OCI-LY1 (cell line): ENCODE results near the gene ELMO1.

Experiments used
- H2AFZ ChIP-seq: fragments of 200-600 bp; sonication (generic), shearing (Covaris generic); 2 replicates; pipeline ENCODE4 v1.6.0; 2014; ENCODE audit warnings: antibody characterized with exemption, mild to moderate bottlenecking, low read length
- H3F3A ChIP-seq: fragments of 200-600 bp; sonication (generic), shearing (Covaris generic); 2 replicates; pipeline ENCODE4 v1.6.0; 2014; ENCODE audit warnings: mild to moderate bottlenecking, antibody characterized with exemption, low read length, moderate library complexity; ENCODE audit not compliant: insufficient read depth
- H3K27ac ChIP-seq: fragments of 200-600 bp; sonication (generic); 2 replicates; pipeline ENCODE4 v1.5.1; 2014; ENCODE audit warnings: low read length, mixed run types, mild to moderate bottlenecking, low read depth; ENCODE audit not compliant: poor library complexity, severe bottlenecking
- H3K27me3 ChIP-seq: fragments of 200-600 bp; sonication (generic); 2 replicates; pipeline ENCODE4 v1.6.0; 2014; ENCODE audit warnings: antibody characterized with exemption, mild to moderate bottlenecking, low read length, moderate library complexity; ENCODE audit not compliant: insufficient read depth
- H3K36me3 ChIP-seq: fragments of 200-600 bp; sonication (generic); 2 replicates; pipeline ENCODE4 v1.6.1; 2014; ENCODE audit warnings: mild to moderate bottlenecking, antibody characterized with exemption, low read length, moderate library complexity, mixed read lengths; ENCODE audit not compliant: insufficient read depth
- H3K4me1 ChIP-seq: fragments of 200-600 bp; sonication (generic); 2 replicates; pipeline ENCODE4 v1.5.1; 2014; ENCODE audit warnings: mild to moderate bottlenecking, low read length, moderate library complexity; ENCODE audit not compliant: insufficient read depth, severe bottlenecking
- H3K4me2 ChIP-seq: fragments of 200-600 bp; sonication (generic), shearing (Covaris generic); 2 replicates; pipeline ENCODE4 v1.6.1; 2014; ENCODE audit warnings: low read length
- H3K4me3 ChIP-seq: fragments of 200-600 bp; sonication (generic); 2 replicates; pipeline ENCODE4 v1.5.1; 2014; ENCODE audit warnings: low read length, low read depth, mild to moderate bottlenecking, mixed read lengths; ENCODE audit not compliant: poor library complexity, severe bottlenecking
- H3K79me2 ChIP-seq: fragments of 200-600 bp; shearing (Covaris generic); 2 replicates; pipeline ENCODE4 v1.6.1; 2016; ENCODE audit warnings: mixed run types, low read length, mixed read lengths; ENCODE audit not compliant: insufficient read depth
- H3K9ac ChIP-seq: fragments of 200-600 bp; sonication (generic), shearing (Covaris generic); 2 replicates; pipeline ENCODE4 v1.6.1; 2014; ENCODE audit warnings: mild to moderate bottlenecking, low read length, mixed read lengths
- H3K9me2 ChIP-seq: fragments of 200-600 bp; sonication (generic), shearing (Covaris generic); 2 replicates; pipeline ENCODE4 v1.6.1; 2014; ENCODE audit warnings: low read depth, mild to moderate bottlenecking, low read length, mixed read lengths
- H3K9me3 ChIP-seq: fragments of 200-600 bp; shearing (Covaris generic); 2 replicates; pipeline ENCODE4 v1.6.1; 2014; ENCODE audit warnings: low read length, mixed read lengths
- H4K20me1 ChIP-seq: fragments of 200-600 bp; sonication (generic), shearing (Covaris generic); 2 replicates; pipeline ENCODE4 v1.6.0; 2016; ENCODE audit warnings: mild to moderate bottlenecking, low read length; ENCODE audit not compliant: insufficient read depth
- CTCF ChIP-seq: fragments of 200-600 bp; sonication (generic), shearing (Covaris generic); IDR thresholded peaks from 2 replicates; pipeline ENCODE4 v1.5.1; 2017; ENCODE audit warnings: mild to moderate bottlenecking, antibody characterized with exemption, low read length, moderate library complexity, mixed read lengths
- EZH2 ChIP-seq: fragments of 200-600 bp; sonication (generic), shearing (Covaris generic); IDR thresholded peaks from 2 replicates; pipeline ENCODE4 v1.8.0; 2017; ENCODE audit warnings: borderline replicate concordance, mixed run types, mild to moderate bottlenecking, antibody characterized with exemption, low read length, moderate library complexity, mixed read lengths

The ELMO1 gene

GRCh38 chr7:37187179-37187578, 261.5 kb downstream of the ELMO1 start:
- Histone ChIP-seq H3F3A (no peaks in the 10 kb centered on the region), H3K4me2 (no peak overlapping the region), H3K27me3 (no peaks in the 10 kb centered on the region), H3K79me2 (no peaks in the 10 kb centered on the region), H3K9ac (no peak overlapping the region), H3K36me3 (peaks cover 60% of the 10 kb centered on the region; the same call in 1 of the 2 replicates), H3K4me3 (no peak overlapping the region), H3K9me3 (no peaks in the 10 kb centered on the region), H2AFZ (no peak overlapping the region), H4K20me1 (no peaks in the 10 kb centered on the region), H3K4me1 (peaks cover 13% of the 10 kb centered on the region), H3K27ac (no peak overlapping the region), H3K9me2 (no peaks in the 10 kb centered on the region)
- no peak for TF ChIP-seq CTCF
- TF ChIP-seq EZH2: no peak

DNA sequence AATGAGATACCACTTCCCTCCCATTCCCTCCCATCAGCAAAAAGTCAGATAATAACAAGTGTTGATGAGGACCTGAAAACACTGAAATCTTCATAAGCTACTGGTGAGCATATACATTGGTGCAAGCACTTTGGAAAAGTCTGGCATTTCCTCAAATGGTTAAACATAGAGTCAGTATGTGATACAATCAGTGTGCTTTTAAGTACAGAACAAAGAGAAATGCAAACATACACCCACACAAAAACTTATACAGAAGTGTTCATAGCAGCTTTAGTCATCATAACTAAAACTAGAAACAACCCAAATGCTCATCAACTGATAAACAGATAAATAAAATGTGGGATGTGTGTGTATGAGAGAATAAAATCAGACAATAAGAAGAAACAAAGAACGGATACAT, 261.9 kb downstream of the ELMO1 start:
- Histone ChIP-seq H3K9me3 (no peaks in the 10 kb centered on the region), H3K4me1 (peaks cover 16% of the 10 kb centered on the region), H3K36me3 (peaks cover 56% of the 10 kb centered on the region; the same call in 1 of the 2 replicates), H2AFZ (no peak overlapping the region), H3K9me2 (no peaks in the 10 kb centered on the region), H3K27me3 (no peaks in the 10 kb centered on the region), H4K20me1 (no peaks in the 10 kb centered on the region), H3K9ac (no peak overlapping the region), H3K79me2 (no peaks in the 10 kb centered on the region), H3F3A (no peaks in the 10 kb centered on the region), H3K4me3 (no peak overlapping the region), H3K4me2 (no peak overlapping the region), H3K27ac (no peak overlapping the region)
- TF ChIP-seq CTCF (no peak), EZH2 (no peak)

DNA sequence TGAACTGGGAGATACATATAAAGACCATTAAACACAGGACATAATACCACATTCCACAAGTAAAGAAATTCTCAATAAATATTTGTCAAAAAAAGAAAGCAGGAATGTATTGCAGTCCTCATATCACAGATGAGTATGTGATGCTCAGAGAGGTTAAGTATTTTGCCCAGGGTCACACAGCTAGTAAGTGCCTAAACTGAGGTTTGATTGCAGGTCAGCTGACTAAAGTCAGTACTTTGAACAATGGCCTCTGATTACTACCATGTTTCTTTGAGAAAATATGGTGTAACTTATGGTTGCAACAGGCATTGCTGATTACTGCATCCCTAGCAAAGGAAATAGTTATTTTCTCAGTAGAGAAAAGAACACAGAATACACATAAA, 267.1 kb downstream of the ELMO1 start:
- H3K36me3 ChIP-seq: peaks cover 61% of the 10 kb centered on the region
- no peaks in the 10 kb centered on the region for H3K79me2 ChIP-seq
- H4K20me1 ChIP-seq: no peaks in the 10 kb centered on the region
- H2AFZ ChIP-seq: no peak overlapping the region
- H3K27ac ChIP-seq: no peak overlapping the region
- no peak overlapping the region for H3K4me2 ChIP-seq
- no peak overlapping the region for H3K9ac ChIP-seq
- no peak overlapping the region for H3K4me3 ChIP-seq
- no peaks in the 10 kb centered on the region for H3K27me3 ChIP-seq
- H3K9me2 ChIP-seq: no peaks in the 10 kb centered on the region
- H3K9me3 ChIP-seq: no peaks in the 10 kb centered on the region
- no peak for TF ChIP-seq CTCF
- no peak for TF ChIP-seq EZH2
- peaks cover 16% of the 10 kb centered on the region for H3K4me1 ChIP-seq
- no peaks in the 10 kb centered on the region for H3F3A ChIP-seq
